Measurements from ENCODE around the gene CROCC.

DNA sequence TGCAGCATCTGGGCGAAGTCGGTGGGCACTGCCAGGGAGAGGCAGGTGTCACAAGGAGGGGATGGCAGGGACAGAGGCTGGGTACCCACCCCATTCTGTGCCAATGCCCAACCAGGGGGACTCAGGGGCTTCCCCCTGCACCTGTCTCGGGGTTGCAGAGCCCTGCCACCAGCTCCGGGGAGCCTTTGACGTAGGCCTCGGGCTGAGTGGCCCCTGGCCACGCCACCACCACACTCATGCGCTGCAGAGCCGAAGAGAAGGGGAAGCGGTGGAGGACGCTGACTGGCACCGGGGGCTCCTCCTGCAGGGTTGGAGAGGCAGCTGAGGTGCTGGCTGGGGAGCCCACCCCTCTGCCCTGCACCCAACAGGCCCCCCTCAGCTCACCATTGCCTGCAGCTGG lies 70.4 kb downstream of the CROCC start:
- no peak for TF ChIP-seq POLR2AphosphoS5 (IDR thresholded peaks at IDR 0.05; ENCODE audit: low read depth, low read length)
- TF ChIP-seq, protein P1, sequence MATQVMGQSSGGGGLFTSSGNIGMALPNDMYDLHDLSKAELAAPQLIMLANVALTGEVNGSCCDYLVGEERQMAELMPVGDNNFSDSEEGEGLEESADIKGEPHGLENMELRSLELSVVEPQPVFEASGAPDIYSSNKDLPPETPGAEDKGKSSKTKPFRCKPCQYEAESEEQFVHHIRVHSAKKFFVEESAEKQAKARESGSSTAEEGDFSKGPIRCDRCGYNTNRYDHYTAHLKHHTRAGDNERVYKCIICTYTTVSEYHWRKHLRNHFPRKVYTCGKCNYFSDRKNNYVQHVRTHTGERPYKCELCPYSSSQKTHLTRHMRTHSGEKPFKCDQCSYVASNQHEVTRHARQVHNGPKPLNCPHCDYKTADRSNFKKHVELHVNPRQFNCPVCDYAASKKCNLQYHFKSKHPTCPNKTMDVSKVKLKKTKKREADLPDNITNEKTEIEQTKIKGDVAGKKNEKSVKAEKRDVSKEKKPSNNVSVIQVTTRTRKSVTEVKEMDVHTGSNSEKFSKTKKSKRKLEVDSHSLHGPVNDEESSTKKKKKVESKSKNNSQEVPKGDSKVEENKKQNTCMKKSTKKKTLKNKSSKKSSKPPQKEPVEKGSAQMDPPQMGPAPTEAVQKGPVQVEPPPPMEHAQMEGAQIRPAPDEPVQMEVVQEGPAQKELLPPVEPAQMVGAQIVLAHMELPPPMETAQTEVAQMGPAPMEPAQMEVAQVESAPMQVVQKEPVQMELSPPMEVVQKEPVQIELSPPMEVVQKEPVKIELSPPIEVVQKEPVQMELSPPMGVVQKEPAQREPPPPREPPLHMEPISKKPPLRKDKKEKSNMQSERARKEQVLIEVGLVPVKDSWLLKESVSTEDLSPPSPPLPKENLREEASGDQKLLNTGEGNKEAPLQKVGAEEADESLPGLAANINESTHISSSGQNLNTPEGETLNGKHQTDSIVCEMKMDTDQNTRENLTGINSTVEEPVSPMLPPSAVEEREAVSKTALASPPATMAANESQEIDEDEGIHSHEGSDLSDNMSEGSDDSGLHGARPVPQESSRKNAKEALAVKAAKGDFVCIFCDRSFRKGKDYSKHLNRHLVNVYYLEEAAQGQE (IDR thresholded peaks at IDR 0.05; ENCODE audit: insufficient read depth in 1 of 2, low read depth in 2 of 2, low read length in 2 of 2): no peak

Measured in PFSK-1 (cell line).